H1 (cell line): ENCODE measurements around the gene ADGRG1. TPM values are rescaled to one million over a fixed set of nuclear protein-coding genes. Genes with fewer than 3 reads are reported as not detected.

Source experiments
- BACH1 ChIP-seq: IDR thresholded peaks from 2 replicates; pipeline ENCODE4 v1.6.1; 2012; ENCODE audit warnings: low read length, improper control_type of control experiment
- BRCA1 ChIP-seq: IDR thresholded peaks from 2 replicates; pipeline ENCODE4 v1.6.1; 2012; ENCODE audit warnings: low read depth, low read length, improper control_type of control experiment
- E2F6 ChIP-seq: IDR thresholded peaks from 2 replicates; pipeline ENCODE4 v1.6.1; 2012; ENCODE audit warnings: inconsistent platforms
- EZH2 ChIP-seq: fragments of 200-600 bp; sonication (generic); IDR thresholded peaks from 2 replicates; pipeline ENCODE4 v1.7.1; 2012; ENCODE audit warnings: low read depth, mild to moderate bottlenecking, moderate library complexity, low read length, inconsistent platforms; ENCODE audit not compliant: severe bottlenecking
- FOSL1 ChIP-seq: IDR thresholded peaks from 2 replicates; pipeline ENCODE4 v1.6.1; 2011; ENCODE audit warnings: mild to moderate bottlenecking, low read depth, low read length, moderate library complexity; ENCODE audit not compliant: insufficient read depth
- NANOG ChIP-seq: IDR thresholded peaks from 2 replicates; pipeline ENCODE4 v1.6.1; 2011; ENCODE audit warnings: low read length, low read depth, mild to moderate bottlenecking, inconsistent platforms; ENCODE audit not compliant: insufficient read depth, poor library complexity, severe bottlenecking
- SUZ12 ChIP-seq: fragments of 200-600 bp; sonication (generic); IDR thresholded peaks from 2 replicates; pipeline ENCODE4 v1.6.1; 2012; ENCODE audit warnings: mild to moderate bottlenecking, inconsistent platforms, low read length, moderate library complexity, mixed read lengths
- TAF1 ChIP-seq: IDR thresholded peaks from 2 replicates; pipeline ENCODE4 v1.6.1; 2011; ENCODE audit warnings: mild to moderate bottlenecking, low read depth, low read length
- polyA plus RNA-seq, 7 experiments: library from polyadenylated mRNA; depleted of rRNA in 3 of 7; stranded (reverse) in 5 of 7; unstranded in 2 of 7; fragments of >200 nt in 5 of 7; fragments of 200-250 nt in 2 of 7; gene quantifications; 1 replicate in 5 of 7; 2 replicates in 1 of 7; 4 replicates in 1 of 7; pipeline versions ENCODE4 v1.2.1 to v1.2.3, GENCODE V29; 2011 to 2013; ENCODE audit warnings: missing spikeins in 2 of 7, mixed read lengths in 2 of 7
- total RNA-seq: library from RNA; stranded (reverse); fragmentation: NEBNext Ultra II Directional; extraction: Animal tissue kit (Norgen Biotek cat#: 25700); gene quantifications from 2 replicates; pipeline ENCODE4 v1.2.1, GENCODE V29; 2021

ADGRG1 gene
- total and polyA plus RNA-seq, 2 of the 8 experiments (the other 6 are each of a cell fraction or from before 2014, with no cell fraction given): 1.3 to 2.6 TPM

DNA sequence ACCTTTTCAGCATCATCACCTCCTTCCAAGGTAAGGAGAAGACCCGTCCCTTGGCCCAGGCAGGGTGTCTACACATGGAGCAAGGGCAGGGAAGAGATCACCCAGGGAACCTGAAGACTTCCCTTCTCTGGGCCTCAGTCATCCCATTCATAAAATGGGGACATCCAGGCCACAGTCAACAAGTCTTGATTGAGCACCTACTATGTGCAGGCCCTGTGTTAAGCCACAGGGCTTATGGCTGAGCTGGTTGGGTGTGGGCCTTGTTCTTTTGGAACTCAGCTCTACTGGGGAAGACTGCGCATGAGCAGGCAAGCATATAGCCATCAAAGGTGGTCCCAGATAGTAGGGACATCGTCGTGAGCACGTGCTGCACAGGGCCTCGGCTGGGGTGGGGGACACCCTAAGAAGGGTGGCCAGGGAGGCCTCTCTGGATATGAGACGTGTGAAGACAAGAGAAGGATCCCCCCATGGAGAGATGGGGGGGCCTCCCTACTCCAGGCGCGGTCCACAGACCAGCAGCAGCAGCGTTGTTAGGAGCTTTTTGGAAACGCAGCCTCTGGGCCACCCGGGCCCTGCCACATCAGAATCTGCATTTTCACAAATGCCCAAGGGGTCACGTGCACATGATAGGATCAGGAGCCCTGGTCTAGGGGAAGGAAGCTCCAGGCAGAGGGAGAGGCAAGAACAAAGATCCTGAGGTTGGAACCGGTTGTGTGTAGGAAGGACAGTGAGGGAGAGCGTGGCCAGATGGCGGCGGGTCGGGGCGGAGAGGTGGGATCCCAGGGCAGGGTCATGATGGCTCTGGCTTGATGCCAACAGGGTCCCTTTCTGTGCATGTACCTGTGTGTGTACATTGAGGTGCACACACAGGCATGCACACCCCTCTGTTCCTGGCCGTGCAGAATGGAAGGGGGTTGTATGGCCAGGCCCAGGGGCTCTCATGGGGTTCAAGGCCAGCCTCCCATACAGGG, 33.8 kb downstream of the ADGRG1 start (continued):
- TF ChIP-seq NANOG (no peak), TAF1 (no peak), FOSL1 (no peak), BRCA1 (no peak), BACH1 (no peak), EZH2 (no peak), E2F6 (no peak), SUZ12 (no peak)
